Measurements from ENCODE around the gene NBL1.

Gene NBL1

GRCh38 chr1:19656780-19657466 lies 12.8 kb downstream of the NBL1 start (continued):
- TF ChIP-seq, protein P1, sequence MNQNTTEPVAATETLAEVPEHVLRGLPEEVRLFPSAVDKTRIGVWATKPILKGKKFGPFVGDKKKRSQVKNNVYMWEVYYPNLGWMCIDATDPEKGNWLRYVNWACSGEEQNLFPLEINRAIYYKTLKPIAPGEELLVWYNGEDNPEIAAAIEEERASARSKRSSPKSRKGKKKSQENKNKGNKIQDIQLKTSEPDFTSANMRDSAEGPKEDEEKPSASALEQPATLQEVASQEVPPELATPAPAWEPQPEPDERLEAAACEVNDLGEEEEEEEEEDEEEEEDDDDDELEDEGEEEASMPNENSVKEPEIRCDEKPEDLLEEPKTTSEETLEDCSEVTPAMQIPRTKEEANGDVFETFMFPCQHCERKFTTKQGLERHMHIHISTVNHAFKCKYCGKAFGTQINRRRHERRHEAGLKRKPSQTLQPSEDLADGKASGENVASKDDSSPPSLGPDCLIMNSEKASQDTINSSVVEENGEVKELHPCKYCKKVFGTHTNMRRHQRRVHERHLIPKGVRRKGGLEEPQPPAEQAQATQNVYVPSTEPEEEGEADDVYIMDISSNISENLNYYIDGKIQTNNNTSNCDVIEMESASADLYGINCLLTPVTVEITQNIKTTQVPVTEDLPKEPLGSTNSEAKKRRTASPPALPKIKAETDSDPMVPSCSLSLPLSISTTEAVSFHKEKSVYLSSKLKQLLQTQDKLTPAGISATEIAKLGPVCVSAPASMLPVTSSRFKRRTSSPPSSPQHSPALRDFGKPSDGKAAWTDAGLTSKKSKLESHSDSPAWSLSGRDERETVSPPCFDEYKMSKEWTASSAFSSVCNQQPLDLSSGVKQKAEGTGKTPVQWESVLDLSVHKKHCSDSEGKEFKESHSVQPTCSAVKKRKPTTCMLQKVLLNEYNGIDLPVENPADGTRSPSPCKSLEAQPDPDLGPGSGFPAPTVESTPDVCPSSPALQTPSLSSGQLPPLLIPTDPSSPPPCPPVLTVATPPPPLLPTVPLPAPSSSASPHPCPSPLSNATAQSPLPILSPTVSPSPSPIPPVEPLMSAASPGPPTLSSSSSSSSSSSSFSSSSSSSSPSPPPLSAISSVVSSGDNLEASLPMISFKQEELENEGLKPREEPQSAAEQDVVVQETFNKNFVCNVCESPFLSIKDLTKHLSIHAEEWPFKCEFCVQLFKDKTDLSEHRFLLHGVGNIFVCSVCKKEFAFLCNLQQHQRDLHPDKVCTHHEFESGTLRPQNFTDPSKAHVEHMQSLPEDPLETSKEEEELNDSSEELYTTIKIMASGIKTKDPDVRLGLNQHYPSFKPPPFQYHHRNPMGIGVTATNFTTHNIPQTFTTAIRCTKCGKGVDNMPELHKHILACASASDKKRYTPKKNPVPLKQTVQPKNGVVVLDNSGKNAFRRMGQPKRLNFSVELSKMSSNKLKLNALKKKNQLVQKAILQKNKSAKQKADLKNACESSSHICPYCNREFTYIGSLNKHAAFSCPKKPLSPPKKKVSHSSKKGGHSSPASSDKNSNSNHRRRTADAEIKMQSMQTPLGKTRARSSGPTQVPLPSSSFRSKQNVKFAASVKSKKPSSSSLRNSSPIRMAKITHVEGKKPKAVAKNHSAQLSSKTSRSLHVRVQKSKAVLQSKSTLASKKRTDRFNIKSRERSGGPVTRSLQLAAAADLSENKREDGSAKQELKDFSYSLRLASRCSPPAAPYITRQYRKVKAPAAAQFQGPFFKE (tag by site-specific recombination; IDR thresholded peaks at IDR 0.05; ENCODE audit: borderline replicate concordance), result no peak

- no peak overlapping the region for H3K27ac ChIP-seq (ENCODE audit: extremely low read depth, low read depth, low read length)
These were observed 13.4 kb downstream of the NBL1 start for GRCh38 chr1:19657511-19657910.

DNA sequence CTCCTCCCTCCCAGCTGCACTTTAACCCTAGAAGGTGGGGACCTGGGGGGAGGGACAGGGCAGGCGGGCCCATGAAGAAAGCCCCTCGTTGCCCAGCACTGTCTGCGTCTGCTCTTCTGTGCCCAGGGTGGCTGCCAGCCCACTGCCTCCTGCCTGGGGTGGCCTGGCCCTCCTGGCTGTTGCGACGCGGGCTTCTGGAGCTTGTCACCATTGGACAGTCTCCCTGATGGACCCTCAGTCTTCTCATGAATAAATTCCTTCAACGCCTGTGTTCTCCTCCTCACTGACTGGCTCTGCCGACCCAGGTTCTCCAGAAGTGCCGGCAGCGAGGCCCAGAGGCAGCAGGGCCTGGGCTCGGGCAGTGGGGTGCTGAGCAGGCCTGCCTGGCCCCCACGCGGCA lies 14.1 kb downstream of the NBL1 start:
- Histone ChIP-seq H3K4me1 (ENCODE audit: control insufficient read depth, insufficient read depth, low read length) (no peaks in the 10 kb centered on the region), H3K4me3 (ENCODE audit: low read depth, low read length) (no peak overlapping the region), H3K9me3 (ENCODE audit: control insufficient read depth, insufficient read depth, low read depth, low read length) (no peaks in the 10 kb centered on the region), H3K36me3 (ENCODE audit: control insufficient read depth in 2 of 2, insufficient read depth in 1 of 2, low read length in 2 of 2) (no peaks in the 10 kb centered on the region), H3K27ac (ENCODE audit: extremely low read depth, low read depth, low read length) (no peak overlapping the region)
- ChIA-PET POLR2A (interaction anchor here (0.7 kb wide), 1 partner anchor 40 kb away, joined by 3 read pairs; no protein-coding TSS in a partner anchor), CTCF (interaction anchor here (0.5 to 0.6 kb wide), 2 partner anchors 259 to 652 kb away, joined by 3 to 6 read pairs; no protein-coding TSS in a partner anchor)
- TF ChIP-seq ZNF600 (tag by site-specific recombination; IDR thresholded peaks at IDR 0.05) (no peak), PRDM6 (tag by site-specific recombination; IDR thresholded peaks at IDR 0.05) (no peak), ZNF133 (tag by site-specific recombination; IDR thresholded peaks at IDR 0.05) (no peak), YY2 (tag by site-specific recombination; IDR thresholded peaks at IDR 0.05) (no peak), ZNF214 (tag by site-specific recombination; IDR thresholded peaks at IDR 0.05; ENCODE audit: borderline replicate concordance) (no peak), ZNF311 (tag by site-specific recombination; IDR thresholded peaks at IDR 0.05; ENCODE audit: borderline replicate concordance) (no peak), ZNF571 (tag by site-specific recombination; IDR thresholded peaks at IDR 0.05) (no peak), ZNF624 (tag by site-specific recombination; IDR thresholded peaks at IDR 0.05) (no peak), SCRT2 (tag by site-specific recombination; IDR thresholded peaks at IDR 0.05) (no peak), ZNF280C (tag by site-specific recombination; IDR thresholded peaks at IDR 0.05) (no peak), ZSCAN30 (tag by site-specific recombination; IDR thresholded peaks at IDR 0.05) (no peak), ZNF202 (tag by site-specific recombination; IDR thresholded peaks at IDR 0.05; ENCODE audit: borderline replicate concordance) (no peak)
- TF ChIP-seq, protein P2, sequence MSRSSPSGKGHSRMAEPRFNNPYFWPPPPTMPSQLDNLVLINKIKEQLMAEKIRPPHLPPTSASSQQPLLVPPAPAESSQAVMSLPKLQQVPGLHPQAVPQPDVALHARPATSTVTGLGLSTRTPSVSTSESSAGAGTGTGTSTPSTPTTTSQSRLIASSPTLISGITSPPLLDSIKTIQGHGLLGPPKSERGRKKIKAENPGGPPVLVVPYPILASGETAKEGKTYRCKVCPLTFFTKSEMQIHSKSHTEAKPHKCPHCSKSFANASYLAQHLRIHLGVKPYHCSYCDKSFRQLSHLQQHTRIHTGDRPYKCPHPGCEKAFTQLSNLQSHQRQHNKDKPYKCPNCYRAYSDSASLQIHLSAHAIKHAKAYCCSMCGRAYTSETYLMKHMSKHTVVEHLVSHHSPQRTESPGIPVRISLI (tag by site-specific recombination; IDR thresholded peaks at IDR 0.05), result no peak

More at GRCh38 chr1:19657511-19657910, 13.4 kb downstream of the NBL1 start:
- no peak overlapping the region for H3K4me3 ChIP-seq (ENCODE audit: low read depth, low read length)
- H3K4me1 ChIP-seq (ENCODE audit: control insufficient read depth, insufficient read depth, low read length), result no peaks in the 10 kb centered on the region
- H3K9me3 ChIP-seq (ENCODE audit: control insufficient read depth, insufficient read depth, low read depth, low read length), result no peaks in the 10 kb centered on the region
- no peaks in the 10 kb centered on the region for H3K36me3 ChIP-seq (ENCODE audit: control insufficient read depth in 2 of 2, insufficient read depth in 1 of 2, low read length in 2 of 2)
- POLR2A ChIA-PET, result interaction anchor here (0.7 kb wide), 1 partner anchor 252 kb away, joined by 4 read pairs; no protein-coding TSS in a partner anchor
- CTCF ChIA-PET, result interaction anchor here (0.7 kb wide), 1 partner anchor 66 kb away, joined by 3 read pairs; no protein-coding TSS in a partner anchor
- no peak for TF ChIP-seq ZNF366 (tag by site-specific recombination; conservative IDR thresholded peaks at IDR 0.05)
- TF ChIP-seq PRDM6 (tag by site-specific recombination; IDR thresholded peaks at IDR 0.05), result no peak
- no peak for TF ChIP-seq MYNN (tag by site-specific recombination; IDR thresholded peaks at IDR 0.05; ENCODE audit: borderline replicate concordance)
- no peak for TF ChIP-seq ZNF768 (tag by site-specific recombination; IDR thresholded peaks at IDR 0.05)

All from HEK293 (cell line).